GM20000 (cell line): ENCODE data around the gene ZNF785.
"Not testable (repeated sequence)": the region's sequence is repeated elsewhere in the genome, so short reads cannot be mapped to it uniquely, and the experiment has no call there.

Experiments
- DNase-seq: peaks from one replicate; pipeline ENCODE4 v3.0.0; 2012; ENCODE audit warnings: low spot score
- CTCF ChIP-seq: IDR thresholded peaks from 2 replicates; pipeline ENCODE4 v1.5.1; 2012; ENCODE audit warnings: mild to moderate bottlenecking, control low read depth; ENCODE audit errors: extremely low read depth, missing control alignments

ZNF785 gene

GRCh38 chr16:30585400-30586191 is at the start of gene ZNF785:
TSS of gene ZNF785 (minus strand) at chr16:30585697. CDS start at chr16:30585611, 86 bp downstream.
- no peak for TF ChIP-seq CTCF
- DNase-seq = peak; percentile 98

DNA sequence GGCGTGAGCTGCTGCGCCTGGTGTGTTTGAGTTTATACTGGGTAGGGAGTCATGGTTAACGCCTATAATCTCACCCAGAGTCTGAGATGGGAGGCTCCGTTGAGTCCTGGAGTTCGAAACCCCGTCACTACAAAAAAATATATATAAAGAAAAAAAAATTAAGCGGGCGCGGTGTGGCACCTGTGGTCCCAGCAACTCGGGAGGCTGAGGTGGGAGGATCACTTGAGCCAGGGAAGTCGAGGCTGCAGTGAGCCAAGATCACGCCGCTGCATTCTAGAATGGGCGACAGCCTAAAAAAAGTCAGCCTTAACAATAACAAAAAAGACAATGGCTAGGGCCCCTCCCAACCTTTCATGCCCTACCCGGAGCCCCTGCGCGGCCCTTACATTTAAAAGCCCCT is 48.0 kb upstream of the ZNF785 start:
- TF ChIP-seq CTCF = no peak
- DNase-seq = no peak

DNA sequence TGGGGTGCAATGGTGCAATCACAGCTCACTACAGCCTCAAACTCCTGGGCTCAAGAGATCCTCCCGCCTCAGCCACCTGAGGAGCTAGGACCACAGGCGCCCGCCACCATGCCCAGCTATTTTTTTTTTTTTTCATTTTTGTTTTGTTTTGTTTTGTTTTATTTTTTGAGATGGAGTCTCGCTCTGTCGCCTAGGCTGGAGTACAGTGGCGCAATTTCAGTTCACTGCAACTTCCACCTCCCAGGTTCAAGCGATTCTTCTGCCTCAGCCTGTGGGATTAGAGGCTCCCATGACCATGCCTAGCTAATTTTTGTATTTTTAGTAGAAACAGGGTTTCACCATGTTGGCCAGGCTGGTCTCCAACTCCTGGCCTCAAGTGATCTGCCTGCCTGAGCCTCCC is 47.0 kb upstream of the ZNF785 start:
- not testable (repeated sequence) for DNase-seq

- peak; percentile 65 for TF ChIP-seq CTCF
These were observed 43.4 kb upstream of the ZNF785 start for GRCh38 chr16:30628628-30629540.

GRCh38 chr16:30626236-30626635 is 40.7 kb upstream of the ZNF785 start:
- no peak for DNase-seq
- TF ChIP-seq CTCF = no peak

More at GRCh38 chr16:30628628-30629540, 43.4 kb upstream of the ZNF785 start:
- DNase-seq = peak; percentile 73

- no peak for TF ChIP-seq CTCF
- DNase-seq = no peak
These were observed 38.2 kb upstream of the ZNF785 start for GRCh38 chr16:30623536-30624283.

- no peak for DNase-seq
- no peak for TF ChIP-seq CTCF
These were observed 37.0 kb upstream of the ZNF785 start for GRCh38 chr16:30622455-30623032.
